Right forelimb (tissue), 1 donor: ENCODE data around the gene NFATC3.
"Not testable (repeated sequence)": the region's sequence is repeated elsewhere in the genome, so short reads cannot be mapped to it uniquely, and the experiment has no call there.

Experiments used
- DNase-seq: peaks from one replicate; pipeline ENCODE4 v3.0.0-alpha.2; 2018

NFATC3 gene

GRCh38 chr16:68126395-68126794, 41.2 kb downstream of the NFATC3 start:
- no peak for DNase-seq

DNA sequence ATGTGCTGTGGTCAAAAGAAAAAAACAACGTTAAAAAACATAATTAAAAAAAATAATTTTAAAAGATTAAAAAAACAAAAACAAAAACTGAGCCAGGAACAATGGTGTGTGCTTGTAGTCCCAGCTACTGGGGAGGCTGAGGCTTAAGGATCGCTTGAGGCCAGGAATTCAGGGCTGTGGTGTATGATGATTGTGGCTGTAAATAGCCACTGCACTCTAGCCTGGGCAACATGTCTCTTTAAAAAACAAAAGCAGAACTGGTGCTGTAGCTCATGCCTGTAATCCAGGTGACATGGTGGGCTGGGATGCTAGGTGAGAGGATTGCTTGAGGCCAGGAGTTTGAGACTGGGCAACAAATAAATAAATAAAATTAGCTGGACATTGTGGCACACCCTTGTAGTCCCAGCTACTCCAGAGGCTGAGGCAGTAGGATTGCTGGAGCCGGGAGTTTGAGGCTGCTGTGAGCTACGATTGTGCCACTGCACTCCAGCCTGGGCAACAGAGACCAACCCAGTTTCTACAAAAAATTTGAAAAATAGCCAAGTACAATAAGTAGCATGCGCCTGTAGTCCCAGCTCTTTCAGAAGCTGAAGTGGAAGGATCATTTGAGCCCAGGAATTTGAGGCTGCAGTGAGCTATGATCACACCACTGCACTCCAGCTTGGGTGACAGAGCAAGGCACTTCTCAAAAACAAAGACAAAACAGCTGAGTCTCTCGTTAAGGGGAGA, 43.6 kb downstream of the NFATC3 start:
- DNase-seq, result no peak

- no peak for DNase-seq
These were observed 45.4 kb downstream of the NFATC3 start for GRCh38 chr16:68130520-68130919.

DNA sequence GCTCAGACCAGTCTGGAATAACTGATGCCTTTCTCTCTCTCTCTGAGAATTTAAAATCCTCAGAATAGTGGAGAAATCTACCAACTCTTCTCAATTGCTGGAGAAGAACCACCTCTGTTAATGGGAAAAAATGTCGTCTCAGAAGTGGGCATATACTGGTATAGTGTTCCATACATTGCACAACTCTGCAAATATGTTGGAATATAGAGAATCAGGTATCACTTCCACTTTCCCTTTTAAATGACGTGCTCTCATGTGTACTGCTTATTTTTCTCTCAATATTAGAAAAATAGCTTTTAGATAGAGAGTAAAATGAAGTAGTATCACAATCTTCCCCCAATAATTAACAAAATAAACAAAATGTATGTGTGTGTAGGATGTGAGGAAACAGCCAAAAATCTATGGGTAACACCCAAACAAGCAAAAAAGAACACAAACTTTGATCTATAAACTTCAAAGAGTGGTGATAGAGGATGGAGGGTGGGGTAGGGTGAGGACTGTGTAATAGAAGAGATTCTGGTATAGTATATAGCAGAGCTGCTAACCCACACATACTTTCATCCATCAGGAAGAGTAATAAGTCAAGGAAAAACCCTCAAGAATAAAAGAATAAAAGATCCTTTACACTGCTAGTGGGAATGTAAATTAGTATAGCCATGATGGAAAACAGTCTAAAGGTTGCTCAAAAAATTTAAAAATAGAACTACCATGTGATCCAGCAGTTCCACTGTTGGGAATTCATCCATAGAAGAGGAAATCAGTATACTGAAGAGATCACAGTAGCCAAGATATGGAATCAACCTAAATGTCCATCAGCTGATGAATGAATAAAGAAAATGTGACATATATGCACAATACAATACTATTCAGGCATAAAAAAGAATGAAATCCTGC, 46.9 kb downstream of the NFATC3 start:
- DNase-seq, result no peak

DNA sequence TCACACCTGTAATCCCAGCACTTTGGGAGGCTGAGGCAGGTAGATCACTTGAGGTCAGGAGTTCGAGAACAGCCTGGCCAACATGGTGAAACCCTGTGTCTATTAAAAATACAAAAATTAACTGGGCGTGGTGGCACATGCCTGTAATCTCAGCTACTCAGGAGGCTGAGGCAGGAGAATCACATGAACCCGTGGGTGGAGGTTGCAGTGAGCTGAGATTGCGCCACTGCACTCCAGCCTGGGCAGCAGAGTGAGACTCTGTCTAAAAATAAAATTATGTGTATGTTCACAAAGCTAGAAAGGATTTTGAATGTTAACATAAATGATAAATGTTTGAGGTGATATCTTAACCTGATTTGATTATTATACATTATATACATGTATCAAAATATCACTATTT, 47.8 kb downstream of the NFATC3 start:
- not testable (repeated sequence) for DNase-seq

- no peak for DNase-seq
These were observed 49.5 kb downstream of the NFATC3 start for GRCh38 chr16:68134644-68135043.

- DNase-seq, result no peak
These were observed 51.3 kb downstream of the NFATC3 start for GRCh38 chr16:68136515-68136914.

DNA sequence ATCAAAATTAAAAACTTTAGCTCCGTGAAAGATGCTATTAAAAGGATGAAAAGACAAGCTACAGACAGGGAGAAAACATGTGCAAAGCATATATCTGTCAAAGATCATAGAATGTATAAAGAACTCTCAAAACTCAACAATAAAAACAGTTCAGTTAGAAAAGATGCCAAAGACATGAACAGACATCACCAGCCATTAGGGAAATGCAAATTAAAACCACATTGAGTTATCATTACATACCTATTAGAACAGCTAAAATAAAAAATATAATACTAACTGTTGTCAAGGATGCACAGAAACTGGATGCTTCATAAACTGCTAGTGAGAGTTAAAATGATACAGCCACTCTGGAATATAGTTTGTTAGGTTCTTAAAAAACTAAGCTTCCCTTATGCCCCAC, 58.8 kb downstream of the NFATC3 start:
- DNase-seq, result no peak

- no peak for DNase-seq
These were observed 61.4 kb downstream of the NFATC3 start for GRCh38 chr16:68146585-68146984.

DNA sequence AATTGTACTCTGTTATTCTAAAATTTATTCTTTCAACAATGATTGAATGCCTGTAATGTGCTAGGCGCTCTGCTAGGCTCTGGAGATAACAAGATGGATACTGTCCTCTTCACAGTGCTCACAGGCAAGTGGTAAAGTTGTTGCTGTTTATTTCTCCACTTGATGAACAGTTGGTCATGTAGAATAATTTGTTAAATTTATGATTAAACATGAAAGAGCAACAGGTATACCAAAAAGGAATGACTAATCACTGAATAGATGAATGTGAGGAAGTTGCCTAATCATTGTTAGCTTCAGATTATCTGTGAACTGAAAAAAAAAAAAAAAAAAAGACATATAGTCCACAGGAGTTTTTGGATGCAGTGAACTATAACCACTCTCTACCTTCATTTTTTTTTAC, 62.3 kb downstream of the NFATC3 start:
- DNase-seq, result no peak

GRCh38 chr16:68149596-68149995, 64.4 kb downstream of the NFATC3 start:
- no peak for DNase-seq

GRCh38 chr16:68155425-68155824, 70.3 kb downstream of the NFATC3 start:
- no peak for DNase-seq

GRCh38 chr16:68162413-68162812, 77.2 kb downstream of the NFATC3 start:
- no peak for DNase-seq

- not testable (repeated sequence) for DNase-seq
These were observed 78.1 kb downstream of the NFATC3 start for GRCh38 chr16:68163275-68163674.

DNA sequence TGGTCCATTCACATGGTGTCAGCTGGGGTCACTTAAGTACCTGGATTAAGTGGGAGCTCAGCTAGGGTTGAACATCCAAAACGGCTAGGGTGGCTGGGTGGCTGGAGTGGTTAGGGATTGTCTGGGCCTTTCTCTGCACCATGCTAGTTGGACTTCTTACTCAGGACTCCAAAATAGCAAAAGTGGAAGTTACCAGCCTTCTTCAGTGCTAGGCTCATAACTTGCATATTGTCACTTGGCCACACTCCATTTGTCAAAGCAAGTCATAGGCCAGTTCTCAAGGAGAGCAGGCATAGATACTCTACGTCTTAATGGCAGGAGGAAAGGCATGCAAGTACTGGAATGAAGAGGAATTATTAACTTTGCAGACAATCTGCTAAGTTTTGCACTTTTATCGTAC, 81.1 kb downstream of the NFATC3 start:
- DNase-seq, result no peak

DNA sequence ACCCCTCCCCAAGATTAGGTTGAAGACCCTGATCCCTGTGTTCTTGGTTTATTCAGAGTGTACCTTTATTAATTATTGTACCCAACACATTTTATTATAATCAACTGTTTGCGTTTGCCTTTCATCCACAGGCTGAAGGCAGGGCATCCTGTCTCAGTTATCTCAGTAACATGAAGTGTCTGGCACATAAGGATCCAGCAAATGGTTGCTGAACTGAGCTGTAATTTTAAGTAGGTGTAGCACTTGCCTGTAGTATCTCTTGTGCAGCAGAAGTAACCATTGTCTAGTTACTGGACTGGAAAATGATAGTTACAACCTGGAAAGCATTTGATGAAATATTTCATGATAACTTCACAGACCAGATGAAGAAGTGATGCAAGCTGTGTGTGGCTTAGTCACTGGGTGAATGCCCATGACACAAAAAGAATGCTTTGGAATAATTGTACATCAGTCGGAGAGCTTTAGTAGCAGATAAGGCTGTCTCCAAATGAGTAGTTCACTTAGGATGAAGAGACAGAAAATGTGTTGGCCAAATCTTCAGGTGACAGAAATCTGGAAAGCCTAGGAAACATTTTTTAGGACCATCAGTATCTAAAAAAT, 94.1 kb downstream of the NFATC3 start:
- no peak for DNase-seq

DNA sequence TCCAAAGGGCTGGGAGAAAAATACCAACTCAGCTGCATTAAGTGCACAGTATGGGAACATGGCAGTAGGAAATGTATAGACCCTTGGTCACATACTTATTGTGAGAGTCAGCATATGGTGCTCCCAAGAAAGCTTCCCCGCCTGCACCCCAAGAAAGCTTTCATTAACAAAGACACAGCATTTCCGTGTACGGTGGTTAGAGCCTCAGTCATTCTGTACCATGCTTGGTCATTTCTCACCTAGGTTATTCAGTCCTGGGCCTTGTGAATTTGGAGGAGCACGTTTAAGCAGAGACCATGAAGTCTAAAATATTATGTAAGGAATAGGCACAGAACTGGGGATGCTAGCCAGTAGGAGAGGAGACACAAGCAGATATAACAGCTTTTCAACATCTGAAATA, 94.7 kb downstream of the NFATC3 start:
- DNase-seq, result no peak

- DNase-seq, result no peak
These were observed 97.9 kb downstream of the NFATC3 start for GRCh38 chr16:68183046-68183445.

GRCh38 chr16:68186877-68187276, 101.7 kb downstream of the NFATC3 start:
- no peak for DNase-seq

GRCh38 chr16:68187505-68187904, 102.3 kb downstream of the NFATC3 start:
- no peak for DNase-seq

DNA sequence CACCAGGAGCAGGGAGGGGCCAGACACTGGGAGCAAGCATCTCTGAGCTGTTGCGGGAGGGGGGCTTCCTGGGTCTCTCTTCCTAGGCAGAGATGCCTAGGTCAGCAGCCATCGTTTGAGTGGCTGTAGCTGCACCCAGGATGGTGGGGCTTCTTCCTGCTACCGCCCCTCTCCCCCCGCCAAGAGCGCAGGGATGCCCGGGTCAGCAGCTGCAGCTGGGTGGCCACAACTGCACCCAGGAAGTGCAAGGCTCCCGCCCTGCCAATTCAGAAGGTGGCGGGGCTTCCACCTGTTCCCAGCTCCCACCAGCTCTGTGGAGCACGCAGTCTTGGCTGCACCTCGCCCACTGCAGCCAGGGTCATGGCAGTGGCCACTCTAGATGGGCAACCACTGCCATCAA, 103.0 kb downstream of the NFATC3 start:
- DNase-seq, result no peak

DNA sequence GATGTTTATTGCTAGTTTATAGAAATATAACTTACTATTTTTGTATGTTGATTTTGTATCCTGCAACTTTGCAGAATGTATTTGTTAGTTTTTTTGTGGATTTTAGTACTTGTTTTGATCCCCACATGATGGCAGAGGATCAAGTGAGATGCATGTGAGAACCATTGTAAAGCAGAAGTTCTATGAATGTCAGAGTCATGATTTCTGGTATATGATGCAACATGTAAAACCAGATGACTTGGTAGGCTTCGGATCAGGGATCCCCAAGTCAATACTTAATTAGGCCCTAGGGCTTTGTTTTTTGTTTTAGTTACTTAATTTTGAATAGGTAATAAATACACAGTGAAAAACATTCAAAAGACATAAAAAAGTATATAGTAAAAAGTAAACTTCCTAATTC, 104.9 kb downstream of the NFATC3 start:
- no peak for DNase-seq

- no peak for DNase-seq
These were observed 105.8 kb downstream of the NFATC3 start for GRCh38 chr16:68190736-68191510.
